ENCODE data around the gene ERGIC1.

DNA sequence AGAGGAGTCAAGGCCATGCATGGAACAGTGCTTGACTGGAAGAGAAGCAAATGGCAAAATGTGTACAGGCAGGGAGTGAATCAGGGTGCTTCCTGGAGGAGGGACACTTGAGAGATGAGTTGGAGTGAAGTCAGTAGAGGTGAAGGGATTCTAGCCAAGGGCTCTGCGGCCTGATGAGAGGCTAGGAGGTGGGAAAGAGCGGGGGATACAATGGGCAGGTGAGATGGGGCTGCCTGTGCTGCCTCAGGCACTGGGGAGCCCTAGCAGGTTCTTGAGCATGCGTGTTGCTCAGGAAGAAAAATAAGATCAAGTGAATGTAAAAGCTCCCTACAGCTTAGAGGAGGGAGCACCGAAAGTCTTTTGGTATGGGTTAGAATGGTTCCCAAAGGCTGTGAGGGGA, 22.3 kb downstream of the ERGIC1 start:
- TF ChIP-seq POLR2AphosphoS5 (IDR thresholded peaks at IDR 0.05; ENCODE audit: low read depth) (no peak), EZH2phosphoT487 (IDR thresholded peaks at IDR 0.05; ENCODE audit: unreplicated experiment) (no peak), STAT1 (IDR thresholded peaks at IDR 0.05; ENCODE audit: unreplicated experiment) (no peak), EZH2 (IDR thresholded peaks at IDR 0.05; ENCODE audit: low read depth, unreplicated experiment) (no peak), ZNF114 (CRISPR knock-in tag; IDR thresholded peaks at IDR 0.05) (no peak)
- TF ChIP-seq, protein P1, sequence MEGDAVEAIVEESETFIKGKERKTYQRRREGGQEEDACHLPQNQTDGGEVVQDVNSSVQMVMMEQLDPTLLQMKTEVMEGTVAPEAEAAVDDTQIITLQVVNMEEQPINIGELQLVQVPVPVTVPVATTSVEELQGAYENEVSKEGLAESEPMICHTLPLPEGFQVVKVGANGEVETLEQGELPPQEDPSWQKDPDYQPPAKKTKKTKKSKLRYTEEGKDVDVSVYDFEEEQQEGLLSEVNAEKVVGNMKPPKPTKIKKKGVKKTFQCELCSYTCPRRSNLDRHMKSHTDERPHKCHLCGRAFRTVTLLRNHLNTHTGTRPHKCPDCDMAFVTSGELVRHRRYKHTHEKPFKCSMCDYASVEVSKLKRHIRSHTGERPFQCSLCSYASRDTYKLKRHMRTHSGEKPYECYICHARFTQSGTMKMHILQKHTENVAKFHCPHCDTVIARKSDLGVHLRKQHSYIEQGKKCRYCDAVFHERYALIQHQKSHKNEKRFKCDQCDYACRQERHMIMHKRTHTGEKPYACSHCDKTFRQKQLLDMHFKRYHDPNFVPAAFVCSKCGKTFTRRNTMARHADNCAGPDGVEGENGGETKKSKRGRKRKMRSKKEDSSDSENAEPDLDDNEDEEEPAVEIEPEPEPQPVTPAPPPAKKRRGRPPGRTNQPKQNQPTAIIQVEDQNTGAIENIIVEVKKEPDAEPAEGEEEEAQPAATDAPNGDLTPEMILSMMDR (conservative IDR thresholded peaks at IDR 0.05; ENCODE audit: low read depth in 2 of 2), result no peak
- TF ChIP-seq, protein P2, sequence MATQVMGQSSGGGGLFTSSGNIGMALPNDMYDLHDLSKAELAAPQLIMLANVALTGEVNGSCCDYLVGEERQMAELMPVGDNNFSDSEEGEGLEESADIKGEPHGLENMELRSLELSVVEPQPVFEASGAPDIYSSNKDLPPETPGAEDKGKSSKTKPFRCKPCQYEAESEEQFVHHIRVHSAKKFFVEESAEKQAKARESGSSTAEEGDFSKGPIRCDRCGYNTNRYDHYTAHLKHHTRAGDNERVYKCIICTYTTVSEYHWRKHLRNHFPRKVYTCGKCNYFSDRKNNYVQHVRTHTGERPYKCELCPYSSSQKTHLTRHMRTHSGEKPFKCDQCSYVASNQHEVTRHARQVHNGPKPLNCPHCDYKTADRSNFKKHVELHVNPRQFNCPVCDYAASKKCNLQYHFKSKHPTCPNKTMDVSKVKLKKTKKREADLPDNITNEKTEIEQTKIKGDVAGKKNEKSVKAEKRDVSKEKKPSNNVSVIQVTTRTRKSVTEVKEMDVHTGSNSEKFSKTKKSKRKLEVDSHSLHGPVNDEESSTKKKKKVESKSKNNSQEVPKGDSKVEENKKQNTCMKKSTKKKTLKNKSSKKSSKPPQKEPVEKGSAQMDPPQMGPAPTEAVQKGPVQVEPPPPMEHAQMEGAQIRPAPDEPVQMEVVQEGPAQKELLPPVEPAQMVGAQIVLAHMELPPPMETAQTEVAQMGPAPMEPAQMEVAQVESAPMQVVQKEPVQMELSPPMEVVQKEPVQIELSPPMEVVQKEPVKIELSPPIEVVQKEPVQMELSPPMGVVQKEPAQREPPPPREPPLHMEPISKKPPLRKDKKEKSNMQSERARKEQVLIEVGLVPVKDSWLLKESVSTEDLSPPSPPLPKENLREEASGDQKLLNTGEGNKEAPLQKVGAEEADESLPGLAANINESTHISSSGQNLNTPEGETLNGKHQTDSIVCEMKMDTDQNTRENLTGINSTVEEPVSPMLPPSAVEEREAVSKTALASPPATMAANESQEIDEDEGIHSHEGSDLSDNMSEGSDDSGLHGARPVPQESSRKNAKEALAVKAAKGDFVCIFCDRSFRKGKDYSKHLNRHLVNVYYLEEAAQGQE (IDR thresholded peaks at IDR 0.05; ENCODE audit: unreplicated experiment), result no peak
